HG02884 (cell line): ENCODE measurements around the gene DAB2IP.
A peak's percentile ranks its signal among the peaks of the same experiment; 100 is the strongest.

Experiments used
- ATAC-seq: cut with Tn5 transposase; IDR thresholded peaks from one replicate; pipeline ENCODE4 v1.9.1; 2021; ENCODE audit warnings: mild to moderate bottlenecking, moderate library complexity; ENCODE audit not compliant: unreplicated experiment

The DAB2IP gene

GRCh38 chr9:121720311-121721057, 69.0 kb downstream of the DAB2IP start:
- no peak for ATAC-seq

GRCh38 chr9:121721058-121721350, 69.6 kb downstream of the DAB2IP start:
- no peak for ATAC-seq

GRCh38 chr9:121721770-121722169, 70.3 kb downstream of the DAB2IP start:
- no peak for ATAC-seq

DNA sequence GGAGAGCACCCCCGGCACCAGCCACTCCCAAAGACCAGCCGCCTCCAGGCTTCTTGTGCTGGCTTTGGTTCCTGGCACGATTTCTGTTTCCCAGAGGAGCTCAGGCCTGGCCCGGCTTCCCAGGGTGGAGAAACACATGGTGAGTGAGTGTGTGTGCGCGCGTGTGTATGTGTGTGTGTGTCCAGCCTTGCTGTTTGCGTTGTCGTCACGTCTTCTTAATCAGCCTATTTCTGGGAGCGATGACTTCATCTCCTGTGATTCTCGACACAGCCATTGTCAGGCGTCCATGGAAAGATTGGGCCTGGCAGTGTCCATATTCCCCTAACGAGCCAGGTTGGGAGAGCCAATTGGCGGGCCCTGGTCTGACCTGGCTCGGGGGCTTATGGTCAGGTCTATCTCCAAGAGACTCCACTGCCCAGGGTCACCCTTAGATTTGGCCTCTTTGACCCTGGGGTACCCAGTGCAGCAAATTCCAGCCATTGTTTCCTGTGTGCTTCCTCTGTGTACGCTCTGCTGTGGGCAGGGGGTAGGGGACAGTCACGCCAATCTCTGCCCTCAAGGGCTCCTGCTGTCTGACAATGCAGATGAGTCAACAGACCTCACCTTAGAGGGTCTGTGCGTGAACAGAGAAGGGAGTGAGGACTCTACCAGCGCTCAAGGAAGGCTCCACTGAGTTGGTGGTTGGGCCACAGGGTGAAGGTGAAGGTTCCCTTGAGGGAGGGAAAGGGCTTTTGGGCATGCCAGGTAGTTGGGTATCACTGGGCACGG, 73.8 kb downstream of the DAB2IP start:
- ATAC-seq: no peak

DNA sequence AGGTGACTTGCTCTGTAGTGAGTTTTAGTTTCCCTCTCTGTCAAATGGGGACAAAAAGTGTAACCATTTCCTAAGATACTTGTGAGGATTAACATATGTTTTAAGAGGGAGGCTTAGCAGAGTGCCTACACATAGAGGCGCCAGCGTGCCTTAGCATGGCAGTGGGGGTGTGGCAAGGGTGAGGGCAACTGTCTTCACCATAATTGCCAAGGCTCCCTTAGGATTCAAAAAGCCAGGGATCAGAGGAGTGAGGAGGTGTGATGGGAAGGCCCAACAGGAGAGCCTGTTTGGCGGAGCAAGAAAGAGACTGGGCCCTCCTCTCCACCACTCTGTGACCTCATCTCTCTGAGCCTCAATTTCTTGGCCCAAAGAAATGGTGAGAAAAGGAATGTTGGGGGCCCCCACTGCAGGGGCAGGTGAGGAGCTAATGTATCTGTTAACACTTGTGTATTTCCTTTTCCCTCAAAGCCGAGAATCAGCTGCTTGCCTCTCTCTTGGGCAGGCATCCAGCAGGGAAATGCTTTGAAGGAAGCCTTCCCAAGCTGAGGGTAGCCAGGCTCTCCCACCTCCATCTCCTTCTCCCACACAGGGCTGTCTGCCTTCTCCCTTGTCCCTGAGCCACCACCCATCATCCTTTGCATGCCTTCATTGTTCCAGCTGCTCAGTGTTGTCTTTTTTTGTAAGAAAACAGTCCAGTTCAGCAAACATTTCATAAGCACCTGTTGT, 76.0 kb downstream of the DAB2IP start:
- no peak for ATAC-seq

DNA sequence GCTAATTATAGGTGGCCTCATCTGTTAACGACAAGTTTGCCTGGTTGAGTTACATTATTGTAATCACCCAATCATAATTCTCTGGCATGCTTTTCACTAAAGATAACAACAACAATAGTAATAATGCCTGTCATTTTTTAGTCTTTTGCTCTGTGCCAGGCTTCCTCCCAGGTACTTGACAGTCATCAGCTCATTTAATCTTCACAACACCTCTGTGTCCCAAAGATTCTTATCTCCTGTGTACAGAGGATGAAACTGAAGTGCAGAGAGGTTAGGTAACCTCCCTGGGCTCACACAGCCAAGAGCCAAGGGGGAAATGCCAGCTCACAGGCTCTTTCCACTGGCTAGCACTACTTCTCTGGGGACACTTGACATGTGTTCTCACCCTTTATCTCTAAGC, 77.5 kb downstream of the DAB2IP start:
- no peak for ATAC-seq

- no peak for ATAC-seq
These were observed 78.5 kb downstream of the DAB2IP start for GRCh38 chr9:121729769-121730562.

- ATAC-seq: no peak
These were observed 79.7 kb downstream of the DAB2IP start for GRCh38 chr9:121731090-121731489.

DNA sequence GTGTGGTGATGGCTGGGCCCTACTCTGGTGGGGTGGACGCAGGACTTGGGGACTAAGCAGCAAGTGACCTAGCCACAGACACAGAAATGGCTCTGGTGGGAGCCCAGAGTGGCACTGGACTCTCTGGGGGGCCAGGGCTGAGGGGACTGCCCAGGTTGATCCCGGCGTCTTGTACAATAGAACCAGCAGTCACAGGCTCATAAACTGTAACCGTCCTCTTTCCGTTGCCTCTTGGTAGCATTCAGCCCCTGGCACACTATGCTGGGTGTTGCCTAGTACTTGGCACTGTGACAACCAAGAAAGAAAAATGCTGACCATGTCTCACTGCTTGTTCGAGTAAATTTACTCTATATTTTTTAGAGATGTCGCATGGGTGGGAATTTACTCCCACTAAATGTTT, 80.5 kb downstream of the DAB2IP start:
- ATAC-seq: no peak

- ATAC-seq: no peak
These were observed 81.0 kb downstream of the DAB2IP start for GRCh38 chr9:121732389-121732788.

- ATAC-seq: no peak
These were observed 81.5 kb downstream of the DAB2IP start for GRCh38 chr9:121732886-121733285.

DNA sequence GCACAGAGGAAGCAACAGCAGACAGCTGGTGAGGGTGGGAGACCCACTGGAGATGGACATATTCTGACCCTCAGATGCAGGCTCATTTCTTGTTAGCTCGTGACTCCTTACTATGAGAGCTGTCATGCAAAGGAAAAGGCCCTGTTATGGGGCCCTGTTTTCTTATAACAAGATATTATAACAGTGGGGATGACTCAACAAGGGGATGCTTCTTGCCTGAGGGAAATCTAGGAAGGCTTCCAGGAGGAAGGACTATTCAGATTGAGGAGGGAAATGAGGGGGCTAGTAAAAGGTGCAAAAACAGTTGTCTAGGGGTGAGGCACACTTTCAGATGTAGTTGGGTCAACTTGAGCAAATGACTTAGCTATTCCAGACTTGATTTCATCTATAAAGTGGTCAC, 83.0 kb downstream of the DAB2IP start:
- ATAC-seq: no peak

GRCh38 chr9:121735065-121735792, 83.8 kb downstream of the DAB2IP start:
- peak; percentile 63 for ATAC-seq

GRCh38 chr9:121735793-121736770, 84.6 kb downstream of the DAB2IP start:
- no peak for ATAC-seq

DNA sequence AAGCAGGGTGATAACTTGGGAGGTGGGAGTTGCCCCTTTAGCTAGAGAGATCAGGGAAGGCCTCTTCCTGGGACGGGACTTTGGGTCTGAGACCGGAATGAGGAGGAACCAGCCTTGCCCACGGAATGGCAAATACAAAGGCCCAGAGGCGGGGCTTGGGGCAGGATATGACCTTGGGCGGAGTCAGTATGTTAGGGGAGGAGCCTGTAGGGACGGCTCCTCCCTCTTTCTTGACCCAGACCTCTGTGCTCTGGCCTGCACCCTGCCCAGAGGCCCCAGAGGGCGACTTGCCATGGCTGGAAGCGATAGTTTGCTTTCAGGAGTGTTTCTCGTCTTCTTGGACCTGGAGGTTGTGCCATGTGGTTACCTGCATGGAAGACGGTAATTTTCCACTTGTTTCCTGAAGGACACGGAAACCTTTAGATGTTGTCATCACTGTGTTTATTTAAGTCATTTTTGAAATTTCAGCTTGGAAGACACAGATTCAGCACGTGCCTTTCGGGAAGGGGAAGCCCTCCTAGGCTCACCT, 85.6 kb downstream of the DAB2IP start:
- no peak for ATAC-seq

DNA sequence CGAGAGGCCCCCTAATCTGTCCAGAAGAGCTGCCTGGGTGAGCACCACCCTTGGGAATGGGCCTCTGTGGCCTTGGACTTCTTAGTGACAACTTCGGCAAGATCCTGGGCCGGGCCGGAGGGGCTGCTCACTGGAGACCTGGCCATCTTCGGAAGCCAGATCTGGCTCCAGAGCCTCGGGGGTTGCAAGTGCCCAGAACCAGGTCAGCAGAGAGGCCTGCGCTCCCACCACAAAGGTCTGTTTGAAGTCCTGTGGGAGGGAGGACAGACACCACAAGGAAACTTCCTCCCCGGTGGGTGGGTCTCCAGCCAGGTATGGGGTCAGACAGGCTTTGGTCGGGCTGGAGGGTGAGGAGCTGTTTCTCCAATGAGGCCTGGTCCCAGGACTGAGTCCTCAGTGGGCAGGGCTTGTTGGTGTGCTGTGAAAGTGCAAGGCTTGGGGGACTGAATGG, 86.1 kb downstream of the DAB2IP start:
- ATAC-seq: no peak

- ATAC-seq: no peak
These were observed 87.0 kb downstream of the DAB2IP start for GRCh38 chr9:121738411-121738810.

DNA sequence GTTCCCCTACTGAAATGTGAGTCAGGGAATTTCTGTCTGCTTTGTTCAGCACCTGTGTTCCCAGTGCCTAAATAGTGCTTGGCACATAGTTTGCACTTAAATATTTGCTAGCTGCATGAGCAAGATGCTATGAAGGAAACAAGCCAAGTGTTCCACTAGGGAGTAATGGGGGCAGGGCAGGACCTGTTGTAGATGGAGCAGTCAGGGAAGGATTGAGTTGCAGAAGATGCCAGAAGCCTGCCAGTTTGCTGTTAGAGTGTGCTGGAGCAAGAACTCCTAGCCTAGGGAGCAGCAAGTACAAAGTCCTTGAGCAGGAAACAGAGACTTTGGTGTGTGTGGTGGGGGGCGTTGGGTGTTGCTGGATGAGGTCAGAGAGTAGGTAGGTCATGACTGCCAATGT, 87.5 kb downstream of the DAB2IP start:
- no peak for ATAC-seq

DNA sequence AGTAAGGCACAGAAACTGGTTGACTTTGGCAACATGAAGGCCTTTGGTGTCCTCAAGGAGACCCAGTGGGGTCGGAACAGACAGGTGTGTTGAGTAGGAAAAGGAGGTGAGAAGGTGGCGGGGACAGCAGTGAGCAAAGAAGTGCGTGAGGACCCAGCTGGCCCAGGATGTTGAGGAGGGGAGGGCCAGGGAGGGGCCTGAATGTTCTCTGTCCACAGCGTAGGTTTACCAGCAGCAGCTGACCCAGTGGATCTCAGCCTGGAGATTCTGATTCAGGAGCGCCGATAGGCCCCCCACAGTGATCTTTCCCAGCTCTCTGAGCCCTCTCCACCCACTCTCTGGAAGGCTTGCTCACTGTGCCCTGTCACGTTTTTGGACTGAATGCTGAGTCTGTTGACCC, 88.5 kb downstream of the DAB2IP start:
- no peak for ATAC-seq
